HG03565 (cell line): ENCODE results near the gene CA10.

ENCODE experiments used
- ATAC-seq: cut with Tn5 transposase; IDR thresholded peaks from one replicate; pipeline ENCODE4 v1.9.1; 2021; ENCODE audit warnings: mild to moderate bottlenecking, moderate library complexity; ENCODE audit not compliant: unreplicated experiment

Gene CA10

DNA sequence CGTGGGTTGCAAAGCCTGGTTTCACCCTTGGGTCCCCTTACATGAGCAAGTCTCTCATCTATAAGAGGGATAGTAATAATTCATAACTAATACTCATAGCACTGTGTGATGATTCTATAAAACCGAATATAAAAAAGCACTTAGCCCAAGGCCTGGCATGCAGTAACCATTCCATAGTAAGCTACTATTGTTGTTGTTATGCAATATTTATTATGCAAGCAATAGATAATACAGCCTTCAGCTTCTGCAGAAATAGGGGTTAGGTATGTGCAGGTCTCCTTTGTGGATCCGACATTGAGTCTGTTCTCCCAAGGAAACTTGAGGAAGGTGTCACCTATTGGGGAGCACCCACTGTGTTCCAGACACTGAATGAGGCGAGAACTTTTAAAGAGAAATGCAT, 497.1 kb downstream of the CA10 start:
- no peak for ATAC-seq

DNA sequence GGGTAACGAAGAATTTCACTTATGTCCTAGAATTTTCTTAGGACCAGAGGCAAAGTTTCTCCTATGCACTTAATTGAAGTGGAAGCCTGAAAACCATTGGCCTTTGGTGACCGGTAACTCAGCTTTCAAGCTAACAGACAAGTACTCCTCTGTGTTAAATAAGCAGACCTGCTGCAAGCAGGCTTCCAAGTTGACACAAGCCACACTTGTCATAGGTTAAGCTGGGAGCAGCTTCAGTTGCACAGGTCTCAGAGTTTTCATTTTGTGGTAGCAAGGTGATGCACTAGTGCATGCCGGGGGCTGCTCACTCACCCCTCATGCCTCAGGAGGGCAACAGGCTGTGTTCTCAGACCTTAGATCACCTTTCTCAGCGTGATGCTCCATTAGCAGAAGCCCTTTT, 498.2 kb downstream of the CA10 start:
- no peak for ATAC-seq

DNA sequence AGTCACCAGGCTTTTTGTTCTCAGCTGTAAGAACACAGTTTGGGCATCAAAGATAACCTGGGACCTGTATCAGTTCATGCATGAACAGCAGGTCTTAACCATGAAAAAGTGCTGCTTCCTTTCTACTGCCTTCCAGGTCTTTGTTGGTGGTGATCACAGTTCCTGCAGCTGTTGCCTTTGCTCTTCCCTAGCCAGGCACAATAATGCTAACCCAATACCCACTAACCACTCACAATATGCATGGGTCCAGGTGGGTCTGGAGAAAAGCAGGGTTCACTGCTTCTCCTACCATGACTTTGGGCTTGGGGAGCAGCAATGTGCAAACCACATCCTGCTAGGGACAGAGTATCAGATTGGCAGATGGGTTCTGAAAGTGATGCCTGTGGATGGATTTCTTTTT, 501.3 kb downstream of the CA10 start:
- ATAC-seq: no peak

DNA sequence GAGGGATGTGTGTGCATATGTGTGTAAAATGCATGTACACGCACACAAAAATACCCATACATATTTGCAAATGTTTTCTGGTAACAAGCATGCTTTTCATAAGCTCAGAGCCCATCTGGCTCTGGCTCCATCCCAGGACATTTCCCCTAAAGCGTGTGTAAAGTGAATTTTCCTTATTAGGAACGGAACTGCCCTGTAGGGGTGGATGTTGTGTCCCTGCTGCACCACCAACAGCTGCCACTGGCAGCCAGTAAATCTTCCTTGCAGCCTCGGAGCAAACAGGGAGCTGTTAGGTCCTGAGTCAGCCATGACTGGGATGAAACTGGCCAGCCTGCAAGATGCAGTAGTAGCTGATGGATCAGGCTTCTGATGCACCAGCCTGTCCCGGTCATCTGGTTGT, 504.6 kb downstream of the CA10 start:
- no peak for ATAC-seq

DNA sequence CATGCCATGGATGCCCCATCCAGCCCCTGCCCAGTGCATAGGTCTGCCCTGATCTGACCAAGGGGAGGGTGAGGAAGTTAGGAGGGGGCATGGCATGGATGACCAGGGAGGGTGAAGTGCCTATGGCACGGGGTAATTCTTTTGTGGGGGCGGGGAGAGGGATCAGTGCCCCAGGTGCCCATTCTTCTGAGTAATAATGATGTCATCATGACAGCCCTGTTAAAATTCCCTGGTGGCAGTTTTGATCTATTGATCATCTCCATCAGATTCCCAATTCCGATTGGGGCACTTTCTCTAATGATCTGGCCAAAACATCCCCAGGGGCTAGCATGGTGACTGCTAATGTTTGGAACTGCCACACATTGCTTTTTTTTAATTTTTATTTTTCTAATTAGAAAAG, 506.0 kb downstream of the CA10 start:
- no peak for ATAC-seq

DNA sequence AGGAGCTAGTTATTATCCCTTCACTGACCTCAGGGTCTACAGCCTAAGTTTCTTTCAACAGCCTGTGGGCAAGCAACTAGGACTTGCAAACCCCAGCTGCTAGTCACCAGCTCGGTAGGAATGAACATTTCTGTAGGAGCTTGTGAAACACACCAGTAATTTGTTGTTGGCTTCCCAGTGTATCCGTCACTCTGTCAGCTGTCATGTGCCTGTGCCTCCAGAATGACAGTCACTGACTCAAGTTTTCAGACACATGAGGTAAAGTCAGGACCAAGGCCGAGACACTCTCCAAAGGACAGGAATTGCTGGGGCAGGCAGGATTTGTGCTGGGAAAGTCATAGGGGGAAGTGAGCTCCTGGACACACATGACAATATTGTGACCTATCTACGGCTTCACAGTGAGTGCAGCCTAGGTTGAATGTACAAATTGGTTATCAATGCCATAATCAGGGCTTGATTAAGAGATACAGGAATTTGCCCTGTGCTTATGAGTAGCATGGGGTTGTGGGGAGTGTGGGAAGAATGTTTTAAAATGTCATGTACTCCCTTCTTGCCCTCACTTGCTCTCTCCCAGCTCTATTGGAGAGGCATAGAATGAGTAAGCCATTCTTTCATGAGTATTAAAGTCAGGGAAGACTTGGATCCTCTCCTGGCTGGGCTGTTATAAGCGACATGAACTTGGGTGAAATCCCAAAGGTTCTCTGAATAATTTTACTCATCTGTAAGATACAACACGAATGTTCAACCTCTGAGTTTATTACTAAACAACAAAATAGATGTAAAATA, 506.8 kb downstream of the CA10 start:
- ATAC-seq: no peak

DNA sequence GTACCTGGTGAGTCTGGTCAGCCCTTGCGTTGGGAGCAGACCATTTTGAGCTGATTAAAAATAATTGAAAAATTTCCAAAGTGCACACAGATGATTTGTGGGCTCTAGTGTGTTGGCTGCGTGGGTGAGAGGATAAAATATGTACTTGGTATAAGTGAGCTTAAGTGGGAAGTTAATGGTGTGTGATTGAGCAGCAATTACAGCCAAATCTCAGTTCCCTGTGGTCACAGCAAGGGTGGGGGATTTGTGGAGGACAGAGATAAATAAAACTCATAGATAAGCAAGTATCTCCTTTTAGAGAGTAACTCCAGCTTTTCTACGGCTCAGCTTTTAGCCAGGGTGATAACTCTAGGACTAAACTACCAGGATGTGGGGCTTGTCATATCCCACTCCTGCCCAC, 507.7 kb downstream of the CA10 start:
- no peak for ATAC-seq

DNA sequence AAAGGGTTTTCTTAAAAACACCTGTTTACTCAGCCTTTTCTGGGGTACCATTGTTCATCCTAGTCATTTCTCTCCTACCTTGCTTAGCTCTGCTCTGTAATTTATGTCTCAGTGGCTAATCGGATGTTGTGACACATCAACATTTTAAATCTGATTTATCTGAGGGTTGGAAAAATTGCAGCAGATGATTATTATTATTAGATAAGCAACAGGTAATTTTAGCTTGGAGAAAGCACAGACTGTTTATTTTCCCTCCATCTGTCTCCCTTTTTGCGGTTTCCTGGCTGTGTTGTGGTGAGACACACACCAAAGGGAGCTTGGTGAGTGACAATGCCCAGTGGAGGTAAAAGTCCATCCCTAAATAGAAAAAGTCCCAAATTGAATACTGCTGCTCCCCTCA, 508.3 kb downstream of the CA10 start:
- no peak for ATAC-seq

DNA sequence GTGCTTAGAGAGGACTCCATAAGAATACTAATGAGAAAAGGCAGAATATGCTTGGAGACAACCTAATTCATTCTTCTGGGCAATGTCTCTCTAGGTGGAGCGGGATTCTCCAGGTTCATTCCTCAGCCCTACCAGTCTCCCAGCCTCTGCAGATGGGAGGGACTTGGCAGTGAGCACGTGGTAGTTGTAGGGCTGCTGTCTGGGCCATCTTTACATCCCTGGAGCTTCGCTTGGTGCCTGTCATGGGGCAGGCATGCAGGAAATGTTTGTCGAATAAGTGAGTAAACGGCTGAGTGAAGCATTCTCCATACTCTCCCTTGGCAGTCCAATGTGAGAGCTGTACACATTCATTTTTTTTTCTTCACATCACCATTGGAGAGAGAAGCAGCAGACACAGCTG, 510.7 kb downstream of the CA10 start:
- ATAC-seq: no peak

DNA sequence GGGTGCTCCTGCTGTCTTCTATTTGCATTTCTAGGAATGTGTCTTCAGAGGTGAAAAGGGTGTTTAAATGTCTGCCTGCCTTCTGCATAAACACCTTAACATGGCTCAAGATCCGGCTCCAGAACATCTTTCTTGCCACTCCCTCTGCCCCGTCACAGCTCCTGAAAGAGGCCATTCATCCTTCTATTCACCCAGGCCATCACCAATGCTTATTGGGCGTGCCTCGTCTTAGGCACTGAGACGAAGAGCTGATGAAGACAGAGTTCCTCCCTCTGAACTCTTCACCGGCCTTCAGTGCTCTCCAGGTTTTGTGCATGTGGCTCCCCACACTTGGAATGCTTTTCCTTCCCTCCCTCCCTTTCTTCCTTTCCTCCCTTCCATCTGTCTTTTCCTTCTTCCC, 511.4 kb downstream of the CA10 start:
- ATAC-seq: no peak

DNA sequence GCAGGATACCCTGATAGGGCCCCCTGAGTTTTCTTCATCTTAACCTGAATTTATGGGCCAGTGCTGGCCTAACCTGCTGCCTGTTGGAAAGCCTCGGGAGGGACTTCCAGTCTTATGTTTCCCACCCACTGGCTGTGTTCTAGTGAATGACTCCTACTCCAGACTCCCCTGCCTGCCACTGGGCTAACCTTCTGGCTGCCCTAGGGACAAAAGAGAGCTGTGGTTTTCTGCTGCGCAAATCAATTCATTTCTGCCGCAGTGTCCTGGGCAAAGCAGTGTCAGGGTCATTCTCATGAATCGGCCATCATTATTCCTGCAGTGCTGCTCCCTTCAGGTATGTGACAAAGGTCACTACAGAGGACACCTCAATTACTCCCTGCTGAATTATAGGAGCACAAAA, 512.0 kb downstream of the CA10 start:
- ATAC-seq: no peak

DNA sequence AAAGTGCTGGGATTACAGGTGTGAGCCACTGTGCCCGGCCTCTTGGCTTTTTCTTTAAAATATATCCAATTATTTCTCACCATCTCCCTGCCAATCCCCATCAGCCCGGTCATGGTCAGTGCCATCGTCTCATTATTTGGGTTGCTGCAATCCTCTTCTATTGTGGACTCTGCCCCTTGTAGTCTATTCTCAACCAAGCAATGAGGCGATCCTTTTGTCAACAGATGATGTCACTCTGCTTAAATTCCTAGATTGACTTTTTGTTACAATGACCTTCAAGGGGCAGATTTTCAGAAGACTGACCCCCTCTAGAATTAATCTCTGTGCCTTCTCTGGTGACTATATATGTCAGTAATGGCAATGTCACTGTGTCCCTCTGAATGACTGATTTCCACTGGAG, 513.5 kb downstream of the CA10 start:
- no peak for ATAC-seq

DNA sequence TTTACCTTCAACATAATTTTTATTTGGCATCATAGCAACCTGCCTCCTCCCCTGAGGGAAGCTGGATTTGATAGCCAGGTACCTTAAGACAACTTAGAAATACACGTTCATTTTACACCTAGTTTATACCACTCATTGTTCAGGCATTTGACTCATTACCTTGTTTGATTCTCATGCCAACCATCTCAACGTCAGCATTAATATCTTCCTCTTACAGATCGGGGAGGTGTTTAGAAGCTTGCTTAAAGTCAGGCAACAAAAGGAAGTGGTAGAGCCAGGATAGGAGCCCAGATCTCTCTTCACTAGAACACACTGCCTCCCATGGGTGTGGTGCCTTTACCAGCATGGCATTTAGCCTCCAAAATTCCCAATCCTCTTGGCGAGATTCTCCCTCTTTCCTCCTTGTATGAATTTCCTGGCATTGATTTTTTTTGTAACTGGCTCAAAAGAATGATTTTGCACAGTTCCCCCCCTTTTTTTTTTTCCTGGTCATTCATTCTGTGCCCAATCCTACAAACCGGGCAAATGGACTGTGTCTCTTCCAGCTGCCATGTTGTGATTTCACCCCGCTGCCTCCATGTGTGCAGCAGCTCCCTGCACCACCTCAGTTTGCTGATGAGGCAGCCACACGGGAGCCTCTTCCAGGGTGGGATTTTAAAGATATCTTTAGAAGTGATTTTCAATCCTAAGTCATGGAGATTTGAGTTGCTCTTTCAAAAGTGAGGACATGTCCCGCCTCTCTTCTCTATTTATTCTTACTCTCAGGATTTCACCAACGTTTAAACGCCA, 514.6 kb downstream of the CA10 start:
- no peak for ATAC-seq

DNA sequence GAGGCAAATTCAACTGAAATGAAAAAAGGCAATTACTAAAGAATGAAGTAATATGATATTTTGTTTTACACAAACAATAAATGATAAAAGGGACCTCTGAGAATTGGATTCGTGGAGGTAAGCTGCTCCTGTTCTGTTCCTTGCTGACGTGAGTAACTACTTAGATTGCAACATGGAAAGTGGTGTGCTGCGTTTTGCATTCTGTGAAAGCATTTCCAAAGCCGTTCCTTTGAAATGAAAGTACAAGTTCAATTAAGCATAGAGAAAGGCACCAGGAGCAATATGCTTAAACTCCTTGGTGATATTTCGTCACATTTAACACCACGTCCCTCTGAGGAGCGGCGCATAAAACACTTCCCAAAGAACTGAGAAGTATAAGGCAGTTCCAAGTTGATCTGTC, 516.5 kb downstream of the CA10 start:
- ATAC-seq: no peak

DNA sequence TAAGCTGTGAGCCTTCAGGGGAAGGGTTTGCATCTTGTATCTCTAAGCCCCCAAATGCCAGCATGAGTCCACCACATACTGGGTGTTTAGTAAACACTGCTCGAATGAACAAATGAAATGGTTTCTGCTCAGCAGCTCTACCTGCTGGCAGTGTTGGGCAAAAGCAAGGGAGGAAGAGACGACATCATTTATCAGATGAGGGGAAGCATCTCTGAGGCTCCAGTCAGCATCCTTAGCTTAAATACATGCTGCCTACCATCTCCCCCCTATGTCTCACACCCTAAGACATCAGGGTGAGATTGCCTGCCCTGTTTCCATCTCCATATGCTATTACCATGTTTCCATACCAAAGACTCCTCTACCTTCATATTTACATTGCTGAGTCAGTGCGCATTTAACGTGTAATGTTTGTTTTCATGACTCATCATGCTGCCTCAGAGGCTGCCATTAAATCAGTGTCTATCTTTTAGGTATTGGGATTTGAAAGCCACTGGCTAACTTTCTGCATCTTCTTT, 518.3 kb downstream of the CA10 start:
- no peak for ATAC-seq

DNA sequence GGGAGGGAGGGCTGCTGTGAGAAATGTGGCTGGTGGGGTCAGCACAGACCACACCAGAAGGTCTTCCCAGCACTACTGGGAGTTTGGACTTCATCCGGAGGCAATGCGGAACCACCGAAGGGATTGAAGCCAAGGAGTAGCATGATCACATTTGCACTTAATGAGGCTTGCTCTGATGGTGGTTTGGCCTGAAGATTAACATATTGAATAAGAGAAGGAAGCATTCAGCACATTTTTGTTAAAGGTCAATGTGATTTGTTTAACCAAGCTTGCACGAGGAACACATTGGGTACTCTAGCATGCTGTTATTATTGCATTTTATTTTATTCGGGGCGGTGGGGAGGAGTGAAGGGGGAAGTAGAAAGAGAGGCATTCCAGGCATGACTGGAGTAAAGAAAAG, 519.5 kb downstream of the CA10 start:
- ATAC-seq: no peak

DNA sequence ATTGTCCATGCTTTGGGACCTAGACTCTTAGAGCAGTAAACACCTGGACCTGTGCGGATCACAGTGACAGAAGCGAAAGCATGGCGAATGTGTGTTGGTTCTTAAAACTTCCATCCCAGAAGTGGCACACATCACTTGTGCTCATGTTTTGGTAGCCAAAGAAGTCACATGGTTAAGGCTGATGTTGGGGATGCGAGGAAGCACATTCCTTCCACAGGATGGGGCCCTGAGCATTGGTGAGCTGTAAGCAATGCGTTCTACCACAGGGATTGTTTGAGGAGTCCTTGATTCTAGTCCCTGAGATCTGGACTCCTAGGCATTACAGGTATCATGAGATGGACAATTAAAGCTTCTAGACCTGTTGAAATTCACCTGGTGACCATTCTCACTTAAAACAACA, 522.2 kb downstream of the CA10 start:
- ATAC-seq: no peak

DNA sequence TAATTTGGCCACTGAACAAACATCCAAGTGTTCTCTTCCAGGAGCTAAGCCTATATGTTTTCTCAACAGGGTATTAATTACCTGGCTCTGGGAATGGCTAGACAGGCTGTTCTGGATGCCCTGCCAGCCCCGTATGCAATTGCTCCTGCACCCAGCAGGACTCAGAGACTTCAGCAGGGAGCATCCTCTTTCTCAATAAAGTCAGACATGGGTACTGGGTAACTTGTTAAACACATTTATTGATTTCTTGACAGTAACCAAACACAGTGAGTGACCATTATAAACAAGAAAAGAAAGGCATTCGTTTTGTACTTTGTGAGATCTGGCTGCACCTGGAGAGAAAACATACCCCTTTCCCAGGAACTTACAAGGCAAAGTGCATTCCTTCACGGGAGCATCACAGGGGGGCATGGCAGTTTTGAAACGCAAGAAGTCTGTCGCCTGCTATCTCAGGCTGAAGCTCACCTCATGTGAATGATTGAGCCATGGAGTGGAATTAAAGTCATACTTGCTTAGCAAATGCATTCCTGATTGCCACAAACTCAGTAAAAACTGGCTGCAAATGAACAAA, 528.3 kb downstream of the CA10 start:
- no peak for ATAC-seq

DNA sequence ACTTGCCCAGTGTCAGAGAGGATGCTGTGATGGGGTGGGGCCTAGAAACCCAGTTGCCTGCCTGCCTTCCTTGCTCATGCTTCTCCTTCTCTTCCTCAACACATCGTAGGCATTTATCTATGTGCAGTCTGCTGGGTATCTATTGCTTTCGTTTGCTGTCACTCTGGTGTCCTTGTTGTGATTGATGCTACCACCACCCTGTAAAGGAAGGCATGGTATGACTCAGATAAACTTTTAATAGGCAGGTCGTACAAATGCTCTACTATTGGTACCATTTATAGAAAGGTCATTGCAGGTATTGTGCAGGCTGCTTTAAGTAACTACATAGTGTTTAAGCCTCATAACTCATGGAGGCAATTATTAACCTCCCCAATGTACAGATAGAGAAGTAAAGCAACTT, 529.3 kb downstream of the CA10 start:
- ATAC-seq: no peak

DNA sequence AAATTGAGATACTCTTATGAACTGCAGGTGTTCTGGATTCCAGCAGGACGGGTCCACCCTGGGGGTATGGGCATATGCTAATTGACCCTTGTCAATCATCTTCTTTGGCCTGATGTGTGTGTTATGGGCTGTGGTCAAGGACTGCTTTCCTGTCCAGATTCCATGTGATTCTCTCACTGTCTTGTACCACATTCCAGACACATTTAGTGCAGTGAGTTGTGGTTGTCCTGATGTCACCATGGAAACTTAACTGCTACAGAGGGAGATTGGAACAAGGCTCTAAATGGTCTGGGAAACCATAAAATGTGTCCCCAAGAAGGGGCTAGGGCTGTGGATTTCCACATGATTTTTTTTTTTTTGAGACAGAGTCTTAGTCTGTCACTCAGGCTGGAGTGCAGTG, 530.7 kb downstream of the CA10 start:
- ATAC-seq: no peak

DNA sequence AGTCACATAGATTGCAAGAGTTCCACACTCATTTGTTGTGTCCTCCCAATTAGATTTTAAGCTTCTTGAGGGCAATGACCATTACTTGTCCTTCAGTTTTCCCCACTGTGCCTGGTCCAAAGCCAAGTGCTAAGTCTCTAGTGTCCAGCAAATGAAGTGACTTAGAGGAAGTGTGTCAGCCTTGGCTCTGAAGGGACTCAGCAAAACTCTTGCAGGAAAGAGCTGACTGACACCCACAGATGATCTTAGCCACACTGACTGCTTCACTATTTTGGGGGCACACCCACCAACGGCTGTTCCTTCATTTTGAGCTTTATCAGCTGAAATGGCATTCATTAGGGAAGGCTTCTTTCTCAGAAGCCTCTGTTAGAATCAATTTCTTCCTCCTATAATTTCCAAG, 540.0 kb downstream of the CA10 start:
- no peak for ATAC-seq

DNA sequence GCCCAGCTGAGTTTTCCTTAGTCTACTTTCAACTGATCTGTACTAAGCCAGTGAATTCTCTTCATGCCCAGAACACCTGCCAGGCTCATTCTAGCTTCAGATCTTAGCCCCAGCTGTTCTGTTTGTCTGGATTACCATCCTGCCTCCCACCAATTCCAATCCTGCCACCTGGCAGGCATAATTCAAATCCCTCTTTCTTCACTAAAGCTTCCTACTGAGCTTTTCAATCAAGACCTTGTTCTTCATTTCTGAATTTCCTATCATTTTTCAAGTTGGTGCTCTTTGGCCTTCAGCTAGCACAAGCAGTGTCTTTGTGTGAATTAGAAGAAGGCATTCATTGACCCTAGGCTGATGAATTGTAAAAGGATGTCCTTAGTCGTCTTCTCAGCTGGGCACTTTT, 540.5 kb downstream of the CA10 start:
- no peak for ATAC-seq
